Kidney (tissue), 14 donors: ENCODE data around the gene LAMB3. TPM values are rescaled to one million over a fixed set of nuclear protein-coding genes. Genes with fewer than 3 reads are reported as not detected.

Experiments
- DNase-seq, 5 donors: peaks; one replicate each; pipeline ENCODE4 v3.0.0-alpha.2; 2013 to 2020
- FAIRE-seq: peaks from 2 replicates; lab custom pipeline; 2012; peaks lifted over from hg19 to GRCh38; lab: Jason Lieb, UNC
- H3K27ac ChIP-seq, 2 donors: one replicate each; pipeline ENCODE4 v1.7.0; 2013; ENCODE audit warnings: low read depth in 2 of 2, low read length in 2 of 2, inconsistent platforms in 1 of 2
- H3K27me3 ChIP-seq: one replicate; pipeline ENCODE4 v1.7.1; 2013; ENCODE audit warnings: low read length, inconsistent platforms; ENCODE audit not compliant: control insufficient read depth, insufficient read depth
- H3K36me3 ChIP-seq, 3 donors: one replicate each; pipeline versions ENCODE4 v1.7.0 to v1.7.1; 2013; ENCODE audit warnings: low read length in 3 of 3, control low read depth in 1 of 3, inconsistent platforms in 1 of 3; ENCODE audit not compliant: insufficient read depth in 3 of 3, control insufficient read depth in 2 of 3
- H3K4me1 ChIP-seq, 3 donors: one replicate each; pipeline versions ENCODE4 v1.7.0 to v1.7.1; 2013; ENCODE audit warnings: low read length in 3 of 3, inconsistent platforms in 1 of 3, low read depth in 1 of 3; ENCODE audit not compliant: control insufficient read depth in 2 of 3, insufficient read depth in 2 of 3
- H3K4me3 ChIP-seq, 3 donors: one replicate each; pipeline versions ENCODE4 v1.7.0 to v1.8.1; 2013; ENCODE audit warnings: low read length in 3 of 3, control low read depth in 1 of 3, inconsistent platforms in 1 of 3
- H3K9ac ChIP-seq, 3 donors: one replicate each; pipeline versions ENCODE4 v1.7.0 to v1.7.1; 2013; ENCODE audit warnings: low read length in 3 of 3, control low read depth in 1 of 3, inconsistent platforms in 1 of 3
- H3K9me3 ChIP-seq, 3 donors: one replicate each; pipeline versions ENCODE4 v1.7.0 to v1.7.1; 2013; ENCODE audit warnings: low read length in 3 of 3, control low read depth in 1 of 3, inconsistent platforms in 1 of 3; ENCODE audit not compliant: control insufficient read depth in 2 of 3, insufficient read depth in 1 of 3
- CTCF ChIP-seq: IDR thresholded peaks from 3 replicates; pipeline ENCODE4 v1.5.1; 2012; ENCODE audit warnings: mild to moderate bottlenecking, moderate library complexity, borderline replicate concordance; ENCODE audit not compliant: insufficient read depth; ENCODE audit errors: extremely low read depth
- intact Hi-C: fragments of 100-400 bp; cut with DNase I; formaldehyde crosslinking; loops from one replicate; pipeline ENCODE4 v1.11.1; 2022
- polyA plus RNA-seq: library from polyadenylated mRNA; stranded (reverse); fragments of 350-450 nt; fragmentation: Illumina TruSeq; extraction: RNeasy Lipid Tissue Mini Kit (QIAGEN cat#74804); gene quantifications from one replicate; pipeline ENCODE4 v1.2.3, GENCODE V29; 2014; ENCODE audit warnings: low read depth, low replicate concordance; ENCODE audit not compliant: insufficient read depth
- total RNA-seq: library from RNA; stranded (reverse); fragmentation: NEBNext Ultra II Directional; extraction: Animal tissue kit (Norgen Biotek cat#: 25700); gene quantifications from one replicate; pipeline ENCODE4 v1.2.1, GENCODE V29; 2021
- donor health status: control.
- donor health status: control.
- donor health status: control.
- donor health status: control.
- donor health status: control.
- donor health status: DM: yes; HTN: yes; CAD: no.
- donor health status: Normal renal cell carcinoma (clear cell type).

Gene LAMB3
- total and polyA plus RNA-seq, 2 donors from 2014 or later: 2.5 to 59.7 TPM

GRCh38 chr1:209626346-209627026 lies 25.7 kb downstream of the LAMB3 start:
- H3K4me1 ChIP-seq: peaks cover 0 to 19% (median 14%) of the 10 kb centered on the region in 3 donors
- no peaks in the 10 kb centered on the region for H3K36me3 ChIP-seq
- no peak for DNase-seq
- no peaks in the 10 kb centered on the region for H3K27me3 ChIP-seq
- TF ChIP-seq CTCF: no peak
- no peak overlapping the region for H3K9ac ChIP-seq
- intact Hi-C loops: loop anchor here (10.0 kb wide), 1 partner anchor 52 kb away; no protein-coding TSS in a partner anchor
- no peak overlapping the region for H3K4me3 ChIP-seq
- no peak for FAIRE-seq
- H3K27ac ChIP-seq: no peak overlapping the region
- no peaks in the 10 kb centered on the region for H3K9me3 ChIP-seq

- no peak for DNase-seq
- H3K36me3 ChIP-seq: no peaks in the 10 kb centered on the region
- no peaks in the 10 kb centered on the region for H3K27me3 ChIP-seq
- FAIRE-seq: no peak
- H3K9ac ChIP-seq: no peak overlapping the region
- intact Hi-C loops: loop anchor here (10.0 kb wide), 1 partner anchor 51 kb away; no protein-coding TSS in a partner anchor
- no peaks in the 10 kb centered on the region for H3K9me3 ChIP-seq
- no peak for TF ChIP-seq CTCF
- H3K4me3 ChIP-seq: no peak overlapping the region
- no peak overlapping the region for H3K27ac ChIP-seq
- H3K4me1 ChIP-seq: peaks cover 0 to 24% (median 14%) of the 10 kb centered on the region in 3 donors
Observed at GRCh38 chr1:209625791-209626285, 26.4 kb downstream of the LAMB3 start.

- H3K9ac ChIP-seq: no peak overlapping the region
- TF ChIP-seq CTCF: no peak
- peaks cover 0 to 31% (median 14%) of the 10 kb centered on the region in 3 donors for H3K4me1 ChIP-seq
- H3K9me3 ChIP-seq: no peaks in the 10 kb centered on the region
- H3K36me3 ChIP-seq: no peaks in the 10 kb centered on the region
- intact Hi-C loops: loop anchor here (10.0 kb wide), 1 partner anchor 50 kb away; no protein-coding TSS in a partner anchor
- H3K27me3 ChIP-seq: no peaks in the 10 kb centered on the region
- FAIRE-seq: no peak
- H3K4me3 ChIP-seq: no peak overlapping the region
- DNase-seq: no peak
- no peak overlapping the region for H3K27ac ChIP-seq
Observed at GRCh38 chr1:209624558-209625549, 27.4 kb downstream of the LAMB3 start.
